HEK293 (cell line): ENCODE data around the gene CD47.

Source experiments
- BCL11A ChIP-seq: fragments of 450-650 bp; formaldehyde crosslinking; IDR thresholded peaks from 2 replicates; pipeline ENCODE4 v1.5.1; 2016; ENCODE audit warnings: low read depth, missing biosample characterization, missing genetic modification characterization
- KLF16 ChIP-seq: fragments of 450-650 bp; formaldehyde crosslinking; IDR thresholded peaks from 2 replicates; pipeline ENCODE4 v1.5.1; 2017; ENCODE audit warnings: missing biosample characterization, missing genetic modification characterization
- ZBTB1 ChIP-seq: fragments of 450-650 bp; formaldehyde crosslinking; IDR thresholded peaks from 2 replicates; pipeline ENCODE4 v1.5.1; 2016; ENCODE audit warnings: missing biosample characterization, missing genetic modification characterization
- ZNF140 ChIP-seq: fragments of 450-650 bp; formaldehyde crosslinking; IDR thresholded peaks from 2 replicates; pipeline ENCODE4 v1.5.1; 2016; ENCODE audit warnings: missing biosample characterization, missing genetic modification characterization
- ZNF266 ChIP-seq: fragments of 450-650 bp; formaldehyde crosslinking; IDR thresholded peaks from 2 replicates; pipeline ENCODE4 v1.5.1; 2016; ENCODE audit warnings: missing biosample characterization, missing genetic modification characterization, low read depth
- ZNF37A ChIP-seq: fragments of 450-650 bp; IDR thresholded peaks from 2 replicates; pipeline ENCODE4 v1.5.1; 2018; ENCODE audit warnings: missing biosample characterization, missing genetic modification characterization
- ZNF416 ChIP-seq: fragments of 450-650 bp; formaldehyde crosslinking; IDR thresholded peaks from 2 replicates; pipeline ENCODE4 v1.5.1; 2016; ENCODE audit warnings: missing biosample characterization, missing genetic modification characterization
- ZNF48 ChIP-seq: fragments of 450-650 bp; formaldehyde crosslinking; IDR thresholded peaks from 2 replicates; pipeline ENCODE4 v1.5.1; 2016; ENCODE audit warnings: missing biosample characterization, missing genetic modification characterization
- ZNF596 ChIP-seq: fragments of 450-650 bp; IDR thresholded peaks from 2 replicates; pipeline ENCODE4 v1.5.0; 2018; ENCODE audit warnings: missing biosample characterization, mild to moderate bottlenecking, missing genetic modification characterization, moderate library complexity
- ZNF768 ChIP-seq: fragments of 450-650 bp; formaldehyde crosslinking; IDR thresholded peaks from 2 replicates; pipeline ENCODE4 v1.5.1; 2018; ENCODE audit warnings: missing biosample characterization, mild to moderate bottlenecking, missing genetic modification characterization
- TF ChIP-seq, protein P1 (sequence below): fragments of 450-650 bp; formaldehyde crosslinking; IDR thresholded peaks from 2 replicates; pipeline ENCODE4 v1.5.1; 2016; ENCODE audit warnings: missing biosample characterization, missing genetic modification characterization
- TF ChIP-seq, protein P2 (sequence below): fragments of 450-650 bp; formaldehyde crosslinking; IDR thresholded peaks from 2 replicates; pipeline ENCODE4 v1.5.1; 2016; ENCODE audit warnings: missing biosample characterization, missing genetic modification characterization, borderline replicate concordance
- TF ChIP-seq, protein P3 (sequence below): fragments of 450-650 bp; formaldehyde crosslinking; IDR thresholded peaks from 2 replicates; pipeline ENCODE4 v1.5.1; 2016; ENCODE audit warnings: missing biosample characterization, missing genetic modification characterization

DNA sequence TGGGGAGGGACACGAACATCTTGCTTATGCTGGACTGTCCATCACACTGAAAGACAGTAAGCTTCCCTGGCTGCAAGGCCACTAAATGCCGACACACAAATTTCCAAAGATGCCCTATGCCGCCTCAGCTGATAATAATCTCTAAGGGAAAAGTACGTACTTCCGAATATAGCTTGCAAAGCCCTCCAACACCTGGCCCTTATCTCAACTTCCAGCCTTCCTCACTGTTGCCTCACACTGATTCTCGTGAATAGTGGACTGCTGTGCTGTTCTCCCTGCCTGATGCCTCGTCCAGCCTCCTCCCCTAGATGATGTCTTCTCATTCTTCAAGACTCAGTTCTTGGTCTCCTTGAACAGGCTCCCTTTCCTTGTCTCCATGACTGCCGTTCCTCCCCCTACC lies 72.3 kb downstream of the CD47 start:
- TF ChIP-seq, protein P1, sequence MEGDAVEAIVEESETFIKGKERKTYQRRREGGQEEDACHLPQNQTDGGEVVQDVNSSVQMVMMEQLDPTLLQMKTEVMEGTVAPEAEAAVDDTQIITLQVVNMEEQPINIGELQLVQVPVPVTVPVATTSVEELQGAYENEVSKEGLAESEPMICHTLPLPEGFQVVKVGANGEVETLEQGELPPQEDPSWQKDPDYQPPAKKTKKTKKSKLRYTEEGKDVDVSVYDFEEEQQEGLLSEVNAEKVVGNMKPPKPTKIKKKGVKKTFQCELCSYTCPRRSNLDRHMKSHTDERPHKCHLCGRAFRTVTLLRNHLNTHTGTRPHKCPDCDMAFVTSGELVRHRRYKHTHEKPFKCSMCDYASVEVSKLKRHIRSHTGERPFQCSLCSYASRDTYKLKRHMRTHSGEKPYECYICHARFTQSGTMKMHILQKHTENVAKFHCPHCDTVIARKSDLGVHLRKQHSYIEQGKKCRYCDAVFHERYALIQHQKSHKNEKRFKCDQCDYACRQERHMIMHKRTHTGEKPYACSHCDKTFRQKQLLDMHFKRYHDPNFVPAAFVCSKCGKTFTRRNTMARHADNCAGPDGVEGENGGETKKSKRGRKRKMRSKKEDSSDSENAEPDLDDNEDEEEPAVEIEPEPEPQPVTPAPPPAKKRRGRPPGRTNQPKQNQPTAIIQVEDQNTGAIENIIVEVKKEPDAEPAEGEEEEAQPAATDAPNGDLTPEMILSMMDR (tag by site-specific recombination) = no peak
- TF ChIP-seq ZNF140 (tag by site-specific recombination) (no peak), ZBTB1 (tag by site-specific recombination) (no peak), ZNF416 (tag by site-specific recombination) (no peak), ZNF37A (tag by site-specific recombination) (no peak), ZNF596 (tag by site-specific recombination) (no peak), ZNF48 (tag by site-specific recombination) (no peak), ZNF768 (tag by site-specific recombination) (no peak), KLF16 (tag by site-specific recombination) (no peak), BCL11A (no peak), ZNF266 (tag by site-specific recombination) (no peak)
- TF ChIP-seq, protein P2, sequence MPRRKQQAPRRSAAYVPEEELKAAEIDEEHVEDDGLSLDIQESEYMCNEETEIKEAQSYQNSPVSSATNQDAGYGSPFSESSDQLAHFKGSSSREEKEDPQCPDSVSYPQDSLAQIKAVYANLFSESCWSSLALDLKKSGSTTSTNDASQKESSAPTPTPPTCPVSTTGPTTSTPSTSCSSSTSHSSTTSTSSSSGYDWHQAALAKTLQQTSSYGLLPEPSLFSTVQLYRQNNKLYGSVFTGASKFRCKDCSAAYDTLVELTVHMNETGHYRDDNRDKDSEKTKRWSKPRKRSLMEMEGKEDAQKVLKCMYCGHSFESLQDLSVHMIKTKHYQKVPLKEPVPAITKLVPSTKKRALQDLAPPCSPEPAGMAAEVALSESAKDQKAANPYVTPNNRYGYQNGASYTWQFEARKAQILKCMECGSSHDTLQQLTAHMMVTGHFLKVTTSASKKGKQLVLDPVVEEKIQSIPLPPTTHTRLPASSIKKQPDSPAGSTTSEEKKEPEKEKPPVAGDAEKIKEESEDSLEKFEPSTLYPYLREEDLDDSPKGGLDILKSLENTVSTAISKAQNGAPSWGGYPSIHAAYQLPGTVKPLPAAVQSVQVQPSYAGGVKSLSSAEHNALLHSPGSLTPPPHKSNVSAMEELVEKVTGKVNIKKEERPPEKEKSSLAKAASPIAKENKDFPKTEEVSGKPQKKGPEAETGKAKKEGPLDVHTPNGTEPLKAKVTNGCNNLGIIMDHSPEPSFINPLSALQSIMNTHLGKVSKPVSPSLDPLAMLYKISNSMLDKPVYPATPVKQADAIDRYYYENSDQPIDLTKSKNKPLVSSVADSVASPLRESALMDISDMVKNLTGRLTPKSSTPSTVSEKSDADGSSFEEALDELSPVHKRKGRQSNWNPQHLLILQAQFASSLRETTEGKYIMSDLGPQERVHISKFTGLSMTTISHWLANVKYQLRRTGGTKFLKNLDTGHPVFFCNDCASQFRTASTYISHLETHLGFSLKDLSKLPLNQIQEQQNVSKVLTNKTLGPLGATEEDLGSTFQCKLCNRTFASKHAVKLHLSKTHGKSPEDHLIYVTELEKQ (tag by site-specific recombination) = no peak
- TF ChIP-seq, protein P3, sequence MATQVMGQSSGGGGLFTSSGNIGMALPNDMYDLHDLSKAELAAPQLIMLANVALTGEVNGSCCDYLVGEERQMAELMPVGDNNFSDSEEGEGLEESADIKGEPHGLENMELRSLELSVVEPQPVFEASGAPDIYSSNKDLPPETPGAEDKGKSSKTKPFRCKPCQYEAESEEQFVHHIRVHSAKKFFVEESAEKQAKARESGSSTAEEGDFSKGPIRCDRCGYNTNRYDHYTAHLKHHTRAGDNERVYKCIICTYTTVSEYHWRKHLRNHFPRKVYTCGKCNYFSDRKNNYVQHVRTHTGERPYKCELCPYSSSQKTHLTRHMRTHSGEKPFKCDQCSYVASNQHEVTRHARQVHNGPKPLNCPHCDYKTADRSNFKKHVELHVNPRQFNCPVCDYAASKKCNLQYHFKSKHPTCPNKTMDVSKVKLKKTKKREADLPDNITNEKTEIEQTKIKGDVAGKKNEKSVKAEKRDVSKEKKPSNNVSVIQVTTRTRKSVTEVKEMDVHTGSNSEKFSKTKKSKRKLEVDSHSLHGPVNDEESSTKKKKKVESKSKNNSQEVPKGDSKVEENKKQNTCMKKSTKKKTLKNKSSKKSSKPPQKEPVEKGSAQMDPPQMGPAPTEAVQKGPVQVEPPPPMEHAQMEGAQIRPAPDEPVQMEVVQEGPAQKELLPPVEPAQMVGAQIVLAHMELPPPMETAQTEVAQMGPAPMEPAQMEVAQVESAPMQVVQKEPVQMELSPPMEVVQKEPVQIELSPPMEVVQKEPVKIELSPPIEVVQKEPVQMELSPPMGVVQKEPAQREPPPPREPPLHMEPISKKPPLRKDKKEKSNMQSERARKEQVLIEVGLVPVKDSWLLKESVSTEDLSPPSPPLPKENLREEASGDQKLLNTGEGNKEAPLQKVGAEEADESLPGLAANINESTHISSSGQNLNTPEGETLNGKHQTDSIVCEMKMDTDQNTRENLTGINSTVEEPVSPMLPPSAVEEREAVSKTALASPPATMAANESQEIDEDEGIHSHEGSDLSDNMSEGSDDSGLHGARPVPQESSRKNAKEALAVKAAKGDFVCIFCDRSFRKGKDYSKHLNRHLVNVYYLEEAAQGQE (tag by site-specific recombination) = no peak
